DMS153 treated with DMSO at 0.1 percent for 48 hours (cell line): ENCODE results near the gene PLCD4.

Source experiments
- DNase-seq: peaks from one replicate; lab custom pipeline; 2025; ENCODE audit not compliant: unreplicated experiment; lab: John Stamatoyannopoulos, UW

Gene PLCD4

DNA sequence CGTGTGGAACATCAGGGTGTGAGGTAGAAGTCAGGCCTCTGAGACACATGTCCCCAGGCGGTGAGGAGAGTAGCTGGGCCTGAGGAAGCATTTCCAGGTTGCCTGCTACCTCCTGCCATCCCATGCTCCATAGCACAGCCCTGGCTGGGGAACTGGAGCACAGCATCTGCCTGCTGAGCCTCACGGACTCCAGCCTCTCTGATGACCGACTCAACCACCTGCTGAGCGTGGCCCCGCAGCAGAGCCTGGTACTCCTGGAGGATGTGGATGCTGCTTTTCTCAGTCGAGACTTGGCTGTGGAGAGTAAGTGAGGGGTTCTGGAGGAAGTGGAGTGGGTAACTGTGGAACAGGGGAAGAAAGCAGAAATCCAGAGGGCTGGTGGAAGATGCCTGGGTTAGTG is 54.7 kb downstream of the PLCD4 start:
- no peak for DNase-seq

DNA sequence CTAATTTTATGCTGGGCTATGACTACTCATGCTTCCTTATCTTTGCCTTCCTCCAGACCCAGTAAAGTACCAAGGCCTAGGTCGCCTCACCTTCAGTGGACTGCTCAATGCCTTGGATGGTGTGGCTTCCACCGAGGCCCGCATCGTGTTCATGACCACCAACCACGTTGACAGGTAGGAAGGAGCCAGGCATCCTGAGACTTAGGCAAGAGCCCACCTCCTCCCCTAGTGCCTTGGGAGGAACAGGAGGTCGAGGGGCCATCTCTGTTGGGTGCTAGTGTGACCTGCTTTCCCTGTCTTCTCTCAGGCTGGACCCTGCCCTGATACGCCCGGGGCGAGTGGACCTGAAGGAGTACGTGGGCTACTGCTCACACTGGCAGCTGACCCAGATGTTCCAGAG is 55.1 kb downstream of the PLCD4 start:
- no peak for DNase-seq

DNA sequence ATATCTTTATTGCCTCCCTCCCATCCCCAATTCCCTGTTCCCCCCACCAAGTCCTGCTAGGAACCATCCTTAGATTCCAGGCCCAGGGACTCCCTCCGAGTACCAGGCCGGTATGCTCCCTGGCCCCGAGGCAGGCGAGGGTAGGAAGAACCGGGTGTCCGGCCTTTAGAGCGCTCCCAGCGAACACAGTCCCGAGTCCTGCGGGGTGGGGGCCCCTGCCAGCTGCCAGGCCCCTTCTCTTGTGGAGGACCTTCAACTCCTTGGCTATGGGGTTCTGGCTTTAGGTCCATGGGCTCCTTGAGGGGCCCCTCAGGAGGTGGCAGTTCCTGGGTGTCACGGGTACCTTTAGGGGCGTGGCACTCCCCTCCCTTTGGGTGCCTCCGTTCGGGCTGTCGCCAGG is 56.2 kb downstream of the PLCD4 start:
- DNase-seq: no peak

DNA sequence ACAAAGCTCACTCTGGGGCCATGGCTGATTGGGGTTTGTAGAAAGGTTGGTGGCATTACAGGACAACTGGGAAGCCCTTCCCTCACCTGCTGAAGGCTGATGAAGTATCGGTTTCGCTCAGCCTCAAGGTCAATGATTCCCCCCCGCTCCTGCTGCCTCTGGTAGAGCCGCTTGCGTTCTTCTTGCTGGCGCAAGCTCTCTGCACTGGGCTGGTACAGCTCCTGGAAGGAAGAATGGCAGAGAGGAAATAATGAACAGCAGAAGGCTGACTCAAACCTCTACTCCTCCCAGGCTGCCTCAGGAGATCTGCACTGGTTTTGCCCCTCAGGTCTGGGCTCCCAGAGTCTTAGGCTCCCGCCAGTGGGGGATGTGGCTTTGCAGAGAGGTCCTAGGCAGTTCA is 57.0 kb downstream of the PLCD4 start:
- no peak for DNase-seq

DNA sequence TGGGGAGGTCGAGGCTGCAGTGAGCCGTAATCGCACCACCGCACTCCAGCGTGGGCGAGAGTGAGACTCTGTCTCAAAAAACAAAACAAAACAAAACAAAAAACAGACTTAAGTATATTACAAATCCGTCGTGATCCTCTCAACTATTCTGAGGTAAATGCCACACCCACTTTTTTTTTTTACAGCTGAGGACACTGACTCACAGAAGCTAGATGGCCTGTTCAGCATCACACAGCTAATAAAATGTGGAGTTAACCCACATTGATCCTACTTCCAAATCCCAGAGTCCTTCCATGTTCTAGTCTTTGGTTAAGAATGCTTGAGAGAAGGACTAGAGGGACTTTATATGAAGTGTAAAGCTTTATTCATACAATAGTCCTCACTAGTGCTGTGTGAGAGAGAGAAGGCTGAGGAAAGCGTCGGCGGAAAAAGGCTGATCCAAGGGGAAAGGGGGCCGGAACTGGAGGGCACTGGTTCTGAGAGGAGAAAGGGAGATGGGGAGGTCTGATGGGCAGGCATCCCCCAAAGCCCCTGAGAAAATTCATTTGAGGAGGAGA is 63.5 kb downstream of the PLCD4 start:
- no peak for DNase-seq

DNA sequence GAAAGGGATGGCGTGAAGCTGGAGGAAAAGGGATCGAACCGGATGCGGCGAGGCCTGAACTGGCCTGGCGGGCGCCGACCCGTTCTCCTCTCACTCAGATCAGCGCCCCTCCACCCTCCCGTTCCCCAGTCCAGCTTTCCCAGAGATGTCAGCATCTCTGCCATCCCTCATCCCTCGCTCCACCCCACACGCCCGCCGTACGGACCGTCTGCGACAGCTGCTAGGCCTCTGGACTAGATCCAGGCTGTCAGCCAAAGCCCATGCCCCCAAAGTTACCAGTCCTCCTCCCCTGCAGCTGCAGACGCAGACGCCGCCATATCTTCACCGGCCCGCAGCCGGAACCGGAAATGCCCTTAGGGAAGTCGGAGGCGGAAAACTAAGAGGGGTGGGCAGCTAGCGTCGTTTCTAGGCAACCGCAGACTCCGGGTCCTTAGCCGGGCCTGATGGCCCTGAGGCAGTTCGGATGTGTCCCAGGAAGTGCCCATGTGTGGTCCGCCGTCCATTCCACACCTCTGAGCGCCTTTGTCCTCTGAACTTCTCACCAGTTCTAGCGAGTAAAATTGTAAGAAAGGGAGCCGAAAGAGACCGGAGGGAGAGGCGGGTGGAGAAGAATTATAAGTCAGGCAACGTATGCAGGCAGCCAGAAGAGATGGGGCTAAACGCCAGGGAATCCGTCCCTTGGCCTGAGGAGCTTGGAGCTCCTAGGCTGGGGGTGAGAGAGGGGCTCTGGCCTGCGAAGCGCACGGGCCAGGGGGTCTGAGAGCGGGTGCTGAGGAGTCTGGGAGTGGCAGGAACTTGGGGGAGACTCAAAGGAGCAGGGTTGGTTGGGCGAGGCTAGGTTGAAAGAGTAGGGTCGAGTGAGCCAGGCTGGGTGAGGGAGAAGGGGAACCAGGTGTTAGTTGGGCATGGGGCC is 64.2 kb downstream of the PLCD4 start, which contains the start of the genes RNF25 and STK36:
TSS of gene RNF25 (minus strand) at position 349 of the 913 bp plus-strand sequence. CDS start at position 317, 32 bp downstream.
TSS of gene STK36 (plus strand) at position 433 of the 913 bp plus-strand sequence. CDS start 744 bp downstream, outside the sequence.
- DNase-seq: peak; percentile 78

DNA sequence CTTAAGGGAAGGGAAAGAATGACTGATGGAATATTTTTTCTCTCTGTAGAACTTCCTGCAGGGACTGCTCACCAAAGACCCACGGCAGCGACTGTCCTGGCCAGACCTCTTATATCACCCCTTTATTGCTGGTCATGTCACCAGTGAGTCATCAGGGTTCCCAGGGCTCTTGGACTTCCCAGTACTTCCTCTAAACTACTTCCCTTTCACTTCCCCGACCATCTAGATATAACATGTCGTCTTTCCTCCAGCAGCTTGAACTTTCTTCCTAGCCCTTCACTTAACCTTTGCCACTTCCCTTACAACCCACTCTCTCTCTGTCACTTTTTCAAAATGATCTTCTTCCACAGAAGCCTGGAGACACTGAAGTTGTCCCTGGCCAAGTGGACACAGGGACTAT is 71.4 kb downstream of the PLCD4 start:
- DNase-seq: no peak

DNA sequence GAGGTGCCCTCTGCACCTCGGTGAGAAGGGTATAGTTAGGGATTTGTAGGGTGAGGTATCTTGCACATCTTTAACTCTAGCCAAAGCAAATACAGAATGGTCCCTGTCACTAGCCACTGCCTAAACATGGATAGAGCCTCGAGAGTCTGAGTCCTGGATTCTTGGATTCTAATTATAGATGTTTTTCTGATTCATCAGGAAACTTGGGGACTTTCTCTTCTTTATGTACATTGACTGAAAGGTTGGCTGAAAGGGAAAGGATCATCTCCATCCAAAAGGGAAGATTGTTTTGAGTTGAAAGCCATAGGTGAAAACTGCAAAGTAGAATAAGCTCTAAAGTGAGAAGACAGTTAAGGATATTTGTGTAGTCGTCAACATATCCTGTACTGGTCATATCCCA is 72.4 kb downstream of the PLCD4 start:
- no peak for DNase-seq
